Measurements from ENCODE around the gene SLAMF7.
A peak's percentile ranks its signal among the peaks of the same experiment; 100 is the strongest.
"Not testable (repeated sequence)": the region's sequence is repeated elsewhere in the genome, so short reads cannot be mapped to it uniquely, and the experiment has no call there.

The SLAMF7 gene

GRCh38 chr1:160710517-160711252 lies 28.4 kb upstream of the SLAMF7 start:
- Histone ChIP-seq H3K4me3 (ENCODE audit: low read depth in 1 of 2, low read length in 2 of 2) (peak overlapping the region in 1 of 2 donors; percentile 61), H3K4me1 (ENCODE audit: control insufficient read depth in 1 of 2, insufficient read depth in 2 of 2, low read length in 2 of 2) (no peaks in the 10 kb centered on the region), H3K27ac (ENCODE audit: low read length) (no peak overlapping the region), H3K36me3 (ENCODE audit: control insufficient read depth in 1 of 2, insufficient read depth in 2 of 2, low read length in 2 of 2) (no peaks in the 10 kb centered on the region), H3K27me3 (ENCODE audit: low read depth, low read length) (no peaks in the 10 kb centered on the region), H3K9me3 (ENCODE audit: control insufficient read depth in 1 of 2, low read length in 2 of 2) (no peaks in the 10 kb centered on the region)

- peak overlapping the region in 1 of 2 donors; percentile 61 for H3K4me3 ChIP-seq (ENCODE audit: low read depth in 1 of 2, low read length in 2 of 2)
- no peaks in the 10 kb centered on the region for H3K36me3 ChIP-seq (ENCODE audit: control insufficient read depth in 1 of 2, insufficient read depth in 2 of 2, low read length in 2 of 2)
- peak overlapping the region; percentile 37 for H3K27ac ChIP-seq (ENCODE audit: low read length)
- H3K4me1 ChIP-seq (ENCODE audit: control insufficient read depth in 1 of 2, insufficient read depth in 2 of 2, low read length in 2 of 2): no peaks in the 10 kb centered on the region
- no peaks in the 10 kb centered on the region for H3K9me3 ChIP-seq (ENCODE audit: control insufficient read depth in 1 of 2, low read length in 2 of 2)
- no peaks in the 10 kb centered on the region for H3K27me3 ChIP-seq (ENCODE audit: low read depth, low read length)
These were observed 27.8 kb upstream of the SLAMF7 start for GRCh38 chr1:160711276-160711601.

GRCh38 chr1:160711602-160712311 lies 27.3 kb upstream of the SLAMF7 start, which contains the start of gene CD48:
Gene CD48, minus strand, starts transcription at chr1:160711822. Its CDS starts 59 bp downstream, at chr1:160711763.
- Histone ChIP-seq H3K4me3 (ENCODE audit: low read depth in 1 of 2, low read length in 2 of 2) (peak within 1 kb of the TSS in 1 of 2 donors; percentile 61), H3K9me3 (ENCODE audit: control insufficient read depth in 1 of 2, low read length in 2 of 2) (no peaks in the 10 kb centered on the region), H3K27me3 (ENCODE audit: low read depth, low read length) (no peaks in the 10 kb centered on the region), H3K36me3 (ENCODE audit: control insufficient read depth in 1 of 2, insufficient read depth in 2 of 2, low read length in 2 of 2) (no peaks in the 10 kb centered on the region), H3K27ac (ENCODE audit: low read length) (peak within 1 kb of the TSS; percentile 37), H3K4me1 (ENCODE audit: control insufficient read depth in 1 of 2, insufficient read depth in 2 of 2, low read length in 2 of 2) (no peaks in the 10 kb centered on the region)

- not testable (repeated sequence) for H3K27ac ChIP-seq (ENCODE audit: low read length); H3K9me3 ChIP-seq (ENCODE audit: control insufficient read depth in 1 of 2, low read length in 2 of 2); H3K27me3 ChIP-seq (ENCODE audit: low read depth, low read length); H3K36me3 ChIP-seq (ENCODE audit: control insufficient read depth in 1 of 2, insufficient read depth in 2 of 2, low read length in 2 of 2); H3K4me1 ChIP-seq (ENCODE audit: control insufficient read depth in 1 of 2, insufficient read depth in 2 of 2, low read length in 2 of 2); H3K4me3 ChIP-seq (ENCODE audit: low read depth in 1 of 2, low read length in 2 of 2)
These were observed 26.4 kb upstream of the SLAMF7 start for GRCh38 chr1:160712525-160713080.

- H3K9me3 ChIP-seq (ENCODE audit: control insufficient read depth in 1 of 2, low read length in 2 of 2): no peaks in the 10 kb centered on the region
- H3K4me1 ChIP-seq (ENCODE audit: control insufficient read depth in 1 of 2, insufficient read depth in 2 of 2, low read length in 2 of 2): no peaks in the 10 kb centered on the region
These were observed 25.9 kb upstream of the SLAMF7 start for GRCh38 chr1:160713161-160713560.

GRCh38 chr1:160714034-160714648 lies 24.9 kb upstream of the SLAMF7 start:
- not testable (repeated sequence) for H3K4me3 ChIP-seq (ENCODE audit: low read depth in 1 of 2, low read length in 2 of 2); H3K27me3 ChIP-seq (ENCODE audit: low read depth, low read length); H3K9me3 ChIP-seq (ENCODE audit: control insufficient read depth in 1 of 2, low read length in 2 of 2); H3K36me3 ChIP-seq (ENCODE audit: control insufficient read depth in 1 of 2, insufficient read depth in 2 of 2, low read length in 2 of 2); H3K27ac ChIP-seq (ENCODE audit: low read length); H3K4me1 ChIP-seq (ENCODE audit: control insufficient read depth in 1 of 2, insufficient read depth in 2 of 2, low read length in 2 of 2)

More at GRCh38 chr1:160713161-160713560, 25.9 kb upstream of the SLAMF7 start:
- Histone ChIP-seq H3K4me3 (ENCODE audit: low read depth in 1 of 2, low read length in 2 of 2) (no peak overlapping the region), H3K36me3 (ENCODE audit: control insufficient read depth in 1 of 2, insufficient read depth in 2 of 2, low read length in 2 of 2) (no peaks in the 10 kb centered on the region), H3K27ac (ENCODE audit: low read length) (no peak overlapping the region), H3K27me3 (ENCODE audit: low read depth, low read length) (no peaks in the 10 kb centered on the region)

GRCh38 chr1:160716013-160716412 lies 23.0 kb upstream of the SLAMF7 start:
- Histone ChIP-seq H3K4me1 (ENCODE audit: control insufficient read depth in 1 of 2, insufficient read depth in 2 of 2, low read length in 2 of 2) (no peaks in the 10 kb centered on the region), H3K4me3 (ENCODE audit: low read depth in 1 of 2, low read length in 2 of 2) (no peak overlapping the region), H3K9me3 (ENCODE audit: control insufficient read depth in 1 of 2, low read length in 2 of 2) (no peaks in the 10 kb centered on the region), H3K27ac (ENCODE audit: low read length) (no peak overlapping the region), H3K36me3 (ENCODE audit: control insufficient read depth in 1 of 2, insufficient read depth in 2 of 2, low read length in 2 of 2) (no peaks in the 10 kb centered on the region), H3K27me3 (ENCODE audit: low read depth, low read length) (no peaks in the 10 kb centered on the region)

GRCh38 chr1:160717306-160717705 lies 21.7 kb upstream of the SLAMF7 start:
- Histone ChIP-seq H3K4me3 (ENCODE audit: low read depth in 1 of 2, low read length in 2 of 2) (no peak overlapping the region), H3K36me3 (ENCODE audit: control insufficient read depth in 1 of 2, insufficient read depth in 2 of 2, low read length in 2 of 2) (no peaks in the 10 kb centered on the region), H3K27ac (ENCODE audit: low read length) (no peak overlapping the region), H3K4me1 (ENCODE audit: control insufficient read depth in 1 of 2, insufficient read depth in 2 of 2, low read length in 2 of 2) (no peaks in the 10 kb centered on the region), H3K9me3 (ENCODE audit: control insufficient read depth in 1 of 2, low read length in 2 of 2) (no peaks in the 10 kb centered on the region), H3K27me3 (ENCODE audit: low read depth, low read length) (no peaks in the 10 kb centered on the region)

- H3K36me3 ChIP-seq (ENCODE audit: control insufficient read depth in 1 of 2, insufficient read depth in 2 of 2, low read length in 2 of 2): no peaks in the 10 kb centered on the region
- H3K4me3 ChIP-seq (ENCODE audit: low read depth in 1 of 2, low read length in 2 of 2): no peak overlapping the region
- no peaks in the 10 kb centered on the region for H3K4me1 ChIP-seq (ENCODE audit: control insufficient read depth in 1 of 2, insufficient read depth in 2 of 2, low read length in 2 of 2)
- no peaks in the 10 kb centered on the region for H3K27me3 ChIP-seq (ENCODE audit: low read depth, low read length)
- no peak overlapping the region for H3K27ac ChIP-seq (ENCODE audit: low read length)
- no peaks in the 10 kb centered on the region for H3K9me3 ChIP-seq (ENCODE audit: control insufficient read depth in 1 of 2, low read length in 2 of 2)
These were observed 20.8 kb upstream of the SLAMF7 start for GRCh38 chr1:160718210-160718609.

GRCh38 chr1:160720356-160721085 lies 18.5 kb upstream of the SLAMF7 start:
- no peaks in the 10 kb centered on the region for H3K36me3 ChIP-seq (ENCODE audit: control insufficient read depth in 1 of 2, insufficient read depth in 2 of 2, low read length in 2 of 2)
- no peaks in the 10 kb centered on the region for H3K27me3 ChIP-seq (ENCODE audit: low read depth, low read length)
- no peaks in the 10 kb centered on the region for H3K4me1 ChIP-seq (ENCODE audit: control insufficient read depth in 1 of 2, insufficient read depth in 2 of 2, low read length in 2 of 2)
- H3K27ac ChIP-seq (ENCODE audit: low read length): no peak overlapping the region
- H3K4me3 ChIP-seq (ENCODE audit: low read depth in 1 of 2, low read length in 2 of 2): no peak overlapping the region
- H3K9me3 ChIP-seq (ENCODE audit: control insufficient read depth in 1 of 2, low read length in 2 of 2): no peaks in the 10 kb centered on the region

- no peaks in the 10 kb centered on the region for H3K36me3 ChIP-seq (ENCODE audit: control insufficient read depth in 1 of 2, insufficient read depth in 2 of 2, low read length in 2 of 2)
- no peaks in the 10 kb centered on the region for H3K4me1 ChIP-seq (ENCODE audit: control insufficient read depth in 1 of 2, insufficient read depth in 2 of 2, low read length in 2 of 2)
- no peak overlapping the region for H3K4me3 ChIP-seq (ENCODE audit: low read depth in 1 of 2, low read length in 2 of 2)
- H3K27me3 ChIP-seq (ENCODE audit: low read depth, low read length): no peaks in the 10 kb centered on the region
- no peak overlapping the region for H3K27ac ChIP-seq (ENCODE audit: low read length)
- H3K9me3 ChIP-seq (ENCODE audit: control insufficient read depth in 1 of 2, low read length in 2 of 2): no peaks in the 10 kb centered on the region
These were observed 17.6 kb upstream of the SLAMF7 start for GRCh38 chr1:160721473-160721872.

Data from muscle layer of duodenum (tissue), 2 donors.